GM19438 (cell line): ENCODE results near the gene TUBGCP6.
A peak's percentile ranks its signal among the peaks of the same experiment; 100 is the strongest.

ENCODE experiments used
- ATAC-seq: cut with Tn5 transposase; IDR thresholded peaks from one replicate; pipeline ENCODE4 v1.9.1; 2021; ENCODE audit warnings: low read depth; ENCODE audit not compliant: unreplicated experiment

Gene TUBGCP6

DNA sequence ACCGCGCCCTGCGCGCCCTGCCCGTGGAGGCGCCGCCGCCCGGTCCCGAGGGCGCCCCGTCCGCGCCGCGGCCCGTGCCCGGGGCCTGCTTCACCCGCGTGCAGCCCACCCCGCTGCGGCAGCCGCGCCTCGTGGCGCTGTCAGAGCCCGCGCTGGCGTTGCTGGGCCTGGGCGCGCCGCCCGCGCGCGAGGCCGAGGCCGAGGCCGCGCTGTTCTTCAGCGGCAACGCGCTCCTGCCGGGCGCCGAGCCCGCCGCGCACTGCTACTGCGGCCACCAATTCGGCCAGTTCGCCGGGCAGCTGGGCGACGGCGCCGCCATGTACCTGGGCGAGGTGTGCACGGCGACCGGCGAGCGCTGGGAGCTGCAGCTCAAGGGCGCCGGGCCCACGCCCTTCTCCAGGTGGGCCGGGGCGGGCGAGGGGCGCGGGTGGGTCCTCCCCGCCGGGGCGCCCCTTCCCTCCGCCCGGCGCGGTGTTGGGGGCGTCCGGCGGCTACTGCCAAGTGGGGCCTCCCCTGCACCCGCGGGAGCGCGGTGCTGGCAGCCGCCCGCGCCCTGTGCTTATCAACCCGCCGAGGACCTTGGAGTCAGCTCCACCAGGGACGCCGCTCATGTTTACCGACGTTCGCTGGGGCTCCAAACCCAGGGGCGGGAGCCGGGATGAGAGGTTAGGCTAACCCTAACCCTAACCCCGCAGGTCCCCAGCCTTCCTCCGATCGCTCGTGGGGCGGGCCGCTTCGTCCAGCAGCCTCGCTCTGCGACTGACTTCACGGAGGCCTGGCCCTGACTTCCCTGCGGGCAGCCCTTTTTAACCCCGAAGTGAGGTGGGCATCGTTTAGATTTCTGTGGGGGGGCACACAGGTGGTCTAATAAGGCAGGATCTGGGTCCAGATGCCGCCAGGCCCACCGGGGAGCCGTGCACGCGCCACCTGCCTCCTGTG lies 43.4 kb downstream of the TUBGCP6 start:
- peak; percentile 12 for ATAC-seq

DNA sequence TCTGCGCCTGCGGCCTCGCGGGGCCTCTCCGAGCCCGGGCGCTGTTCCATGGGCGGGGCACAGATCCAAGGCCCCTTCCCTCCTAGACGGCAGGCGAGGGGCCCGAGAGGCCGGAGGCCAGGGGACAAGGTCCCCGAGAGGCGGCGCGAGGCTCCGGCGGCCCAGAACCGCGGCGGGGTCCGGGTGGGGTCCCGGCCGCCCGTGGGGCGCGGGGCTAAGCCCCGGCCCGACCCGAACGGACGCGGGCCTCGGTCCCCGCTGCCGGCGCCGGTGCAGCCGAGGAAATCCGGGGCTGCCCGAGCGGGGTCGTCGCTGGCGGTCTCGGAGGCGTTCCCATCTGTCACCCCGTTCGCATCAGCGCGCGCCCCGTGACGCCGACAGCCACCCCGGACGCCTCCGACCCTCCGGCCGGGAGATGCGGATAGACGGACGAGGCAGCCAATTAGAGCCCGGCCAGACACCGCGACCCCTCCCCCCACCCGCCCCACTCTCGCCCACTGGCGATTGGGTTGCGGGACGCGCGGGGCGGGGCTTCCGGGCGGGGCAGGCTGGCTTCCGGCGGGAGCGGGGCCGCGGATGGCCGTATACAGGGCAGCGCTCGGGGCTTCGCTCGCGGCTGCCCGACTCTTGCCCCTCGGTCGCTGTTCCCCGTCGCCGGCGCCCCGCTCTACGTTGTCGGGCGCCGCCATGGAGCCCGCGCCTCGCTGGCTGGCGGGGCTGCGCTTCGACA lies 44.2 kb downstream of the TUBGCP6 start, which contains the start of gene SELENOO:
TSS of gene SELENOO (plus strand) at position 551 of the 730 bp plus-strand sequence. CDS start at position 577, 26 bp downstream.
- ATAC-seq = peak; percentile 64

DNA sequence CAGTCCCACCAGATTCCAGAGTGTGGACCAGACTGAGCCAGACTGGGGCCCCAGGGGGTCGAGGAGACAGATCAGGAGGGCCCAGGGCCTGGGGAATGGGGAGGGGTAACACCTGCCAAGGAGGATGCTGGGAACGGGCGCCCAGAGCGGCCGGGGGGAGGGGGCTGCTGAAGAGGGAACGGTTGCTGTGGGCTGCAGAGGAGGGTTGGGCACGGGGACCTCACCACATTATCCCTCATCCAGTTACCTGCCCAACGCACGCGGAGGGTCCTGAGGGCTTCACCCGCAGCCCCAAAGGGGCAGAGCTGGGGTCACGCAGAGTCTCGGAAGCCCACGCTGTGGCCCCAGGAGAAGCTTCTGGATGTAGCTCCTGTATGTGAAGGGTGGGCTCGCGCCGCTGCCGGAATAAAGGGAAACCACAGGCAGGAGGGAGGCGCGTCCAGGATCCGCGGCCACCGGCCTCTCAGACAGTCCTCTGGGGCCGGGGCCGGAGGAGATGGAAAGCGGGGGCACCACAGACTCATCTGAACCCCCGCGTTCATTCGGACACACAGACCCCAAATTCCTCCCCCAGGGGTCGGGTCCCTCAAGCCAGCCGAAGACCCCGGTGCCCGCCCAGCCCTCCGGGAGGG lies 44.9 kb downstream of the TUBGCP6 start:
- no peak for ATAC-seq

DNA sequence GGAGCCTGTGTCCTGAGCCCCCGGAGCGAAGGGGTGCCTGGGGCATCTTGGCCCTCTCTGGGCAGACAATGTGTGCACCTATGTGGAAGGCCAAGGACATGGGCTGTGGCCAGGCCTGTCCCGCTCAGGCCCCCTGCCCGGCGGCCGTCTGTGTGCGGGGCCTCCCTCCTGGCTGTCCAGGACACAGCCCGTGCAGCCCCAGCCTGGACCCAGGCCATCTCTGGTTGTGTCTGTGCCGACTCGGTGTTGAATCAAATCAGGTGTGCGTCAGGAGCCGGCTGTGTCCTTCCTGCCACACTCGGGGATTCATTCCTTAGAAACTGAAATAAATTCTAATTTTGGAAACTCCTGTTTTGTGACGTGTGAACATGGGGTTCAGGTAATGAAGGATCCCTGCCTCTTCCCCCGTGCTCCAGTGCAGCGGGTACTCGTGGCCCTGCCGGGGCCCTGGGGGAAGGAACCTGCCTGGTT lies 45.5 kb downstream of the TUBGCP6 start:
- ATAC-seq = no peak

DNA sequence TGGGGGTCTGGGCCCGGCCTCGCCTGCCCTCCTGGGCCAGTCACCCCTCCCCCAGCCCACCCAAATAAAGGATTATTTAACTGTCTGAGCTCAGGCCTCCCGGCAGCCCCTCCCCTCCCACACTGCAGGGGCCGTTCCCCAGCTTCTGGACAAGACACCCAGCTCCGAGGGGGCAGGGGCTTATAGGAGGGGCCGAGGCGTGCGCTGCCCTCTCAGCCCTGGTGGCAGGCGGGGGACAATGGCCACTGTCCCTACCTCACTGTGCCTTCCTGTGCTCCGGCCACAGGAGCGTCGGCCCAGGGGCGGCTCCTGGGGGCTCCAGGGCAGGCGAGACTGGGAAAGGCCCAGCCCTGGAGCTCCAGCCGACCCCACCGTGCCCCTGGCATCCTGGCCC lies 46.2 kb downstream of the TUBGCP6 start:
- no peak for ATAC-seq

DNA sequence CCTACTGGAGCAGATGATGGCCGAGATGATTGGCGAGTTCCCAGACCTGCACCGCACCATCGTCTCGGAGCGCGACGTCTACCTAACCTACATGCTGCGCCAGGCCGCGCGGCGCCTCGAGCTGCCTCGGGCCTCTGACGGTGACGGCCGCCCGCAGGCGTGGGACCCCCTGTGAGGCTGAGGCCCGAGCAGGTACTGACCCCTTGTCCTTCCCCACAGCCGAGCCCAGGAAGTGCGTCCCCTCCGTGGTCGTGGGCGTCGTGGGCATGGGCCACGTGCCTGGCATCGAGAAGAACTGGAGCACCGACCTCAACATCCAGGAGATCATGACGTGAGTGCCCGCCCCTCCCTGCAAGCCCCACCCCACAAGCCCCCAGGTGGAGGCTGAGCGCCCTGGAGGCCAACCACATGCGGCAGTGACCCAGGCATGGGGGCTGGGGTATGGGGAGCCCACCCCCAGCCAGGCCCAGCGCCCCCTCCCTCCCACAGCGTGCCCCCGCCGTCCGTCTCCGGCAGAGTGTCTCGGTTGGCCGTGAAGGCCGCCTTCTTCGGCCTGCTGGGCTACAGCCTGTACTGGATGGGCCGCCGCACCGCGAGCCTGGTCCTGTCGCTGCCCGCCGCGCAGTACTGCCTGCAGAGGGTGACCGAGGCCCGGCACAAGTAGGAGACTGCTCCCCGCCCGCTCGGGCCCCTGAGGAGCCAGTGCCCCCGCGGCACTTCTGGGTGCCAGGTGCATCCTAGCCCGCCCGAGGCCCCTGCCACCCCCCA lies 46.8 kb downstream of the TUBGCP6 start:
- no peak for ATAC-seq

DNA sequence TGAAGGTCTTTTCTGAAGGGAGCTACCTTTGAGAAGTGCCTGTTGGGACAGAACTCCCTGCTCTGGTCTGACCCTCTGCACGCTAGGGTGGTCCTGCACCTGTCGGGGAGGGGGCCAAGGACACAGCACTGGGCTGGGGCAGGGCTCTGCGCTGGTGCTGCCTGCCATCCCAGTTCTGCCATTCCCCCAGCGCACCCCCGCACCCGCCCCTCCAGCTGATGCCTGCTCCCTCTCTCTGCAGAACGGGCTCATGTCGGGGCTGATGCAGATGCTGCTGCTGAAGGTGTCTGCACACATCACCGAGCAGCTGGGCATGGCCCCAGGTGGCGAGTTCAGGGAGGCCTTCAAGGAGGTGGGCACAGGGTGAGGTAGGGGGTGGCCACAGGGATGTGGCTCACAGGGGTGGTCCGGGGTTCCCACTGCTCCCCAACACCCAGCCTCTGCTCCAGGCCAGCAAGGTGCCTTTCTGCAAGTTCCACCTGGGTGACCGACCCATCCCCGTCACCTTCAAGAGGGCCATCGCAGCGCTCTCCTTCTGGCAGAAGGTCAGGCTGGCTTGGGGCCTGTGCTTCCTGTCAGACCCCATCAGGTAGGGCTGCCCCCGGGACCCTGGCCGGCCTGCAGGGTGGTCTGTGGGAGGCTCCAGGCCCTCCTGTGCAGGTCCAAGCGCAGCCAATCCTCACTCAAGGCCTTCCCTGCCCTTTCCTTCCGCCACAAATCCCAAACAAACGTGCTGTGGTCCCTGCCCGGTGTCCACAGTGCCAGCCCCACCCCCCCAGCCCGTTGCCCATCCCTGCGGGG lies 47.6 kb downstream of the TUBGCP6 start:
- ATAC-seq = no peak

DNA sequence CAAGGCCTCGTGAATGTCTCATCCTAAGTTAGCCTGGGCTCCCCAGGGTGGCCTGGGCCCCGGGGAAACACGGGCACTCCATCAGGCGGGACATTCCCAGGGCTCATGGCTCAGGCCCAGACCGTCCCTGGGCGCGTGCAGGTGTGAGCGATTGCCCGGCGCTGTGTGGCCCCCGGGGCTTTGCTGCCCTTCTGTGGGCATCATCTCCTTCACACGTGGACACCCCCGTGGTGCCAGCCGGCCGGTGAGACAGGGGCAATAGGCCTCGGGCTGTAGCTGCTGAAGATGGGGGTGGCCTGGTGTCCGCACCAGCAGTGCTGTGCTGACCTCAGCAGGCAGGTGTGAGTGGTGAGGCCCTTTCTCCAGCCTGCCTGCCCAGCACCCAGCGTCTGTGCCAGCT lies 48.6 kb downstream of the TUBGCP6 start:
- no peak for ATAC-seq

DNA sequence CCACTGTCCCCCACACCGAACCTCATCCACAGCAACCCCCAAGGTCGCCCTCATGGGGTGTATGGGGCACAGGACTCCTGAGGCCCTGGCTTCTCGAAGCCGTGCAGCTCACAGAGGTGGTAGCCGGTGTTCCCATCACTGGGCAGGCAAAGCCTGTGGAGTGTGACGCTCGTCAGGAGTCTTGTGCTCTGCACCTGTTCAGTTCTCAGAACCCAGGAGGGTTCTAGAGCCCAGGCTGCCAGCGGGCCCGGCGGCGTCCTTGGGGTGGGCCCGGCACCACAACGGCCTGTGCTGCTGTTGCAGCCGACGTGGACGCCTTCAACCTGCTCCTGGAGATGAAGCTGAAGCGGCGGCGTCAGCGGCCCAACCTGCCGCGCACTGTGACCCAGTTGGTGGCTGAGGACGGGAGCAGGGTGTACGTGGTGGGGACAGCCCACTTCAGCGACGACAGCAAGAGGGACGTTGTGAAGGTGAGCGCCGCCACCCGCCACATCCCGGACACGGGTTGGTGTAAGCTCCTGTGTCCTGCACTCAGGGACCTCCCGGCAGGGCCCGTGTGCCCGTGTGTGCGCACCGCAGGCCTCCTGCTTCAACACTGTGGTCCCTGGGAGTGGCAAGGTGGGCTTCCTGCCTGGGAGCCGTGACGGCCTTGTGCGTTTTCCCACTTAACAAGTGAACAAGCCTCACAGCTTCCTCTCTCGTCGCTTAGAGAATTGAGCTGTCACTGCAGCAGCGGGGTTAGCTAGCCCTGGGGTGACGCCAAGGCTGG lies 50.6 kb downstream of the TUBGCP6 start:
- ATAC-seq = no peak

DNA sequence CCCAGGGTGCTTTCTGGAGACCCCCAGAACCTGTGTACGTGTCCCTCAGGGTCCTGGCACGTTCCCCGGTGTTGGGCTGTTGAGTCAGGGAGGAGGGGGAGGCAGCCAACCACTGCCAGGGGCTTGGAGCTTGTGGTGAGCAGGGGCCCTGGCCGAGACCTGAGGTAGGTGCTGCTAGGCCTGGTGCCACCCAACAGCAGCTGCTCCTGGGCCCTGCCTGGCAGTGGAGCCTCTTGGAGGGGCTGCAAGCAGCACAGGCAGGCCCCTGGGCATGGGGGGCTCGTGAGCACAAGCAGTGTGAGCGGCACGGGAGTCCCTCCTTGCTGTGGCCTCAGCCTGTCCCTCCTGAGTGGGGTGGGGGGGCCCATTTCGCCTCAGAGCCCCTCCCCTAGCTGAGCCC lies 51.2 kb downstream of the TUBGCP6 start:
- no peak for ATAC-seq

DNA sequence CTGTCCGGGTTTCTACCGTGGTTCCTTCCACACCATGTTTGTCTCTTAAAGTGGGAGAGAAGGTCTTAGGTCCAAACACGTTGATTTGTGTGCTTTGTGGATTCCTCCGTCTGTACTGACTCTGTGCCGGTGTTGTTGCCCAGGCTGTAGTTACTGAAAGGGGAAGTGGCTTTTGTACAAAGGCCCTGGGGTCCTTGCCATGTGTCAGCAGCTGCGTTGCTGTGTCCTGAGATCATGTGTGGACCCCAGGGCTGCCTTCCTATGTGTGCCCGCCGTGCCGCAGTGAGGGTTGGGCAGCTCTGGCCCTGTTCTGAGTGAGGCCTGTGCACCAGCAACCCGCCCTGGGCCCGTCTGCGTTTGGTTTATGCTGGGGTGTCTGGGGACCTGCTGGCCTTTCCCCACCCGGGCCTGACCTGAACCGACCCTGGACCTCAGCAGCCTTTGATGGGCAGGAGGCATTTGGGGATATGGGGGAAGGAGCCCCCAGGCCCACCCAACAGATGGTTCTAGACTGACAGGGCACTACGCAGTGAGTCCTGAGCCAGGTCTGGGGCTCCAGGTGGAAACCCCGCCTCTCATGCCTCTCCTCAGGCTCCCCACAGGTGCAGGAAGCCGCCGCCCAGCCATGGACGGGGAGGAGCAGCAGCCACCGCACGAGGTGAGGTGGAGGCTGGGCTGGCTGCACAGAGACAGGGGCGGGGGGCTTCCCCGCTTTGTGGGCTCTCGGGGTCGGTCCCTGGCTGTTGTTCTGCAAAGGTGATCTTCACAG lies 52.2 kb downstream of the TUBGCP6 start:
- ATAC-seq = no peak

DNA sequence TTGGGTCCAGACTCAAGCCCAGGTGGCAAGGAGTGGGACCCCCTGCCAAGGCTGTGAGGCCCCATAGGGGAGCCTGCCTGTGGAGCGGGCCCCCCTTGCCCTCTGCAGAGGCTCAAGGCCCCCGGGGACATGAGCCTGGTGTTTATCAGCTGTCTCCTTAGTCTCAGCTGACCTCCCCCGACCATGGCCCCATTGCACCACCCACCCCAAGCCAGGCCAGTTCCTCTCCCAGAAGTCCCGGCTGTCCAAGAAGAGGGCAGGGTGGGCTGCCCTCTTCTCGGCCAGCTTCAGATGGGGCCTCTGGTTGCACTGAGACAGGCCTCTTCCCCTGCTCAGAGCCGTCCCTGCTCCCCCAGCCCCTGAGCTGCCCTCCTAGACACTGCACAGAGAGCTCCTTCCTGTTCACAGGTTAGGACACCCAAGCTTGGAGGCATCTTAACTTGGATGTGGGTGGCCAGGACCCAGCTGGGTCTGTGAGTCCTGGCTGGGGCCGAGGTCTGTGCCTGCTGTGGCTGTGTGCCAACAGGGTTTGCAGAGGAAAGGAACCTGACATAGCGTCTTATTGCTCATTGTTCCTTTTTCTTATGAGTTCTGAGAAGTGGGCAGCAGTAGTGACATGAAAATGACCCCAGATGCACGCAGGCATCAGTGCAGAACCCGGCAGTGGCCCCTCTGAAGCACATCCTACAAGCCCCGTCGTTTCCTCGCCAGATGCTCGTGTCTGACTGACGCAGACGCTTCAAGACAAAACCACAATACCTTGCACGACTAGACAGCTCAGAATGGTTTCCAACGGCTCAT lies 53.7 kb downstream of the TUBGCP6 start:
- ATAC-seq = peak; percentile 23

DNA sequence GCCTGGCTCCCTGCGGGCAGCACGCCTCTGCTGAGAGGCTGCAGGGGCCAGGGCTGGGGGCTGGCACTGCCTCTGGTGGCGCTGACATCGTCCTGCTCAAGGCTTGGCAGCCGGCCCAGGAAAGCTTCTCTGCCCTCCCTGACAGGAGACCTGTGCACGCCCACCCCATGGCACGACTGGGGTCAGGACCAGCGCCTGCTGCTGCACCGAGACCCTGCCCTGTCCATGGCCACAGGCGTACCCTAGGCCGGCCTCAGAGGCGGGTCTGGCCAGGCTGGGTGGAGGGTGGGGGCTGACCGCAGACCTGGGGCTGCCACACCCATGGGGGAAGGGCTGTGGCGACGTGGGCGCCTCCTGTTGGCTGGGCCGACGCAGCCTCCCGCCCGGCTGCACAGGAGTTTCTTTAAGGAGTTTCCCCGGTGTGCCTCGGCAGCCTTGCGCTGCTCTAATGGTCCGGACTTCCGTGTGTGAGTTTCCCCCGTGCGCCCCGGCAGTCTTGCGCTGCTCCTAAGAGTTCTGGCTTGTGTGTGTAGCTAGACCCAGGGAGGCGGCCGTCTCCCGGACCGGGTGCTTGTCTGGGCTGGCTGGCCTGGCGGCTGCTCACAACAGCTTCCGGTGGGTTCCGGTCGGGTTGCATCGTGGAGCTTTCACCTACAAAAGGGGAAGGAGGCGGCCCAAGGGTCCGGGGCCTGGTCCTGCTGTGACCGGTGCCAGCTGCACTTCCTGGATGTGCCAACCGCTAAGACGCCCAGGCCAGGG lies 54.5 kb downstream of the TUBGCP6 start:
- peak; percentile 36 for ATAC-seq

DNA sequence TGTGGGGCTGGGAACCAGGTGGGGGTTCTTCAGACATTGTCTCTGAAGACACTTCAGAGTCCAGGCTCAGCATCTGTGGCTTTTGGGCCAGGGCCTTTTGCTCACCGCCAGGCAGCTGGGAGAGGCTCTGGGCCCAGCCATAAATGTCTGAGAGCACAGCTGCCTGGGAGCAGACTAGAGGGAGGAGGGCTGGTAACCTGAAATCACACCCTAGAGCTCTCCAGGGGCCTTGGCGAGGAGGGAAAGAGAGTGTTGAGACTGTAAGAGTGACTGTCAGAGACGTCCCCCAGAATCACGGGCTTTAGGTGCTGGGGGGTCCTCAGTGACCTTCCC lies 55.0 kb downstream of the TUBGCP6 start:
- no peak for ATAC-seq

DNA sequence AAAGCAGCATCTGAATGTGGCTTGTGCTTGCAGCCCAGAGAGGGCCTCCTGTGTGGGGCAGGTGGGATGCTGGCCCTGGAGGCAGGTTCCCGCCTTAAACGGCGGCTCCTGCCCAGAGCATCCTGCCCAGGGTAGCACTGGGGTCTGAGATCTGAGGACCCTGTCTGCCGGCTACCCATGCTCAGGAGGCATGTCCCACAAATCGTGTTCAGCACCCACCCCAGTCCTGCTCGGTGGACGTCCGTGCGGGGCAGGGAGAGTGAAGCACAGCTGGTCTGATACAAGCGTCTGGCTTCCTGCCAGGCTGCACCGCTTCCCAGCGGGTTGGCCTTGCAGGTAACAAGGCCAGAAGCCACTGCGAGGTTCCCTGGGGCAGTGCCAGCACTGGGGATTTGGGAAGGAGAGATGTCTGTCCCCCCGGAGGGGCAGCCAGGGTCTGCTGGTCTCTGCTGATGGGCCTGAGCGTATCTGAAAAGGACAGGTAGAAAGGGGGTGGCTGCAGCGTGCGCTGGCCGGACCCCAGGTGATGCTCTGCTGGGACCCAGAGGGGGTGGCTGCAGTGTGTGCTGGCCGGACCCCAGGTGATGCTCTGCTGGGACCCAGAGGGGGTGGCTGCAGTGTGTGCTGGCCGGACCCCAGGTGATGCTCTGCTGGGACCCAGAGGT lies 55.5 kb downstream of the TUBGCP6 start:
- no peak for ATAC-seq

DNA sequence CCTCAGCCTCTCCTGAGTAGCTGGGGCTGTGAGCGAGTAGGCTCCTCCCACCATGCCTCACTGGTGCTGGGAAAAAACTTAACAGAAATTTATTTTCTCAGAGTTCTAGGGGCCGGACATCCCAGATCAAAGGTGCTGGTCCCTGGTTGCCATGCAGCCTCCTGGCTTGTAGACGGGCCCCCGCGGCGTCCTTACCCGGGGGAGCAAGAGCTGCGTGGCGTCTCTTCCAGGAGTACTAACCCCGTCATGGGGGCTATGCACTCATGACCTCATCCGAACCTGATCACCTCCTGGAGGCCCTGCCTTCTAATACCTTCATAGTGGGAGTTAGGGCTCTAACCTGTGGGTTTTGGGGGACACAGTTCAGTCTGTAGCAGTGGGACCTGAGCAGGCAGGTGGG lies 56.5 kb downstream of the TUBGCP6 start:
- no peak for ATAC-seq
